Mesenchymal stem cell (in vitro differentiated cells and primary cell): ENCODE measurements around the gene CFAP92.

Source experiments
- DNase-seq: peaks from one replicate; pipeline ENCODE4 v3.0.0-alpha.2; 2013
- H2AFZ ChIP-seq: one replicate; pipeline ENCODE4 v1.6.1; 2013; ENCODE audit warnings: low read depth, mild to moderate bottlenecking, control low read depth, inconsistent platforms, low read length, moderate library complexity
- H2AK5ac ChIP-seq: 2 replicates; pipeline ENCODE4 v1.6.1; 2013; ENCODE audit warnings: low read length, moderate library complexity, mild to moderate bottlenecking, inconsistent platforms; ENCODE audit not compliant: severe bottlenecking
- H2BK120ac ChIP-seq: one replicate; pipeline ENCODE4 v1.6.1; 2013; ENCODE audit warnings: low read depth, mild to moderate bottlenecking, inconsistent platforms, low read length, moderate library complexity
- H2BK12ac ChIP-seq, 2 experiments: one replicate each; pipeline ENCODE4 v1.6.1; 2013; ENCODE audit warnings: inconsistent platforms in 2 of 2, low read length in 2 of 2, mild to moderate bottlenecking in 2 of 2, moderate library complexity in 2 of 2, control low read depth in 1 of 2
- H2BK15ac ChIP-seq: one replicate; pipeline ENCODE4 v1.6.1; 2013; ENCODE audit warnings: mild to moderate bottlenecking, low read depth, inconsistent platforms; ENCODE audit not compliant: poor library complexity, severe bottlenecking
- H2BK5ac ChIP-seq: 2 replicates; pipeline ENCODE4 v1.6.1; 2013; ENCODE audit warnings: low read depth, mild to moderate bottlenecking, low read length, control low read depth, inconsistent platforms; ENCODE audit not compliant: poor library complexity, severe bottlenecking
- H3K14ac ChIP-seq, 2 experiments: one replicate each; pipeline ENCODE4 v1.6.1; 2013; ENCODE audit warnings: inconsistent platforms in 2 of 2, low read length in 2 of 2, control low read depth in 1 of 2, mild to moderate bottlenecking in 1 of 2, moderate library complexity in 1 of 2
- H3K18ac ChIP-seq, 2 experiments: one replicate each; pipeline ENCODE4 v1.6.1; 2013; ENCODE audit warnings: inconsistent platforms in 2 of 2, low read length in 2 of 2, control low read depth in 1 of 2, low read depth in 1 of 2, mild to moderate bottlenecking in 1 of 2
- H3K23ac ChIP-seq, 2 experiments: one replicate each; pipeline ENCODE4 v1.6.1; 2013; ENCODE audit warnings: inconsistent platforms in 2 of 2, low read length in 2 of 2, mild to moderate bottlenecking in 2 of 2, moderate library complexity in 2 of 2, control low read depth in 1 of 2
- H3K27ac ChIP-seq: 2 replicates; pipeline ENCODE4 v1.5.1; 2013; ENCODE audit warnings: mild to moderate bottlenecking, moderate library complexity, low read length, control low read depth, inconsistent platforms; ENCODE audit not compliant: poor library complexity, severe bottlenecking
- H3K27me3 ChIP-seq, 2 experiments: 2 replicates each; pipeline versions ENCODE4 v1.6.1 to v1.7.0; 2013; ENCODE audit warnings: low read length in 2 of 2, mild to moderate bottlenecking in 2 of 2, moderate library complexity in 2 of 2, control low read depth in 1 of 2, inconsistent platforms in 1 of 2; ENCODE audit not compliant: control insufficient read depth in 1 of 2, insufficient read depth in 1 of 2
- H3K36me3 ChIP-seq, 2 experiments: 2 replicates each; pipeline versions ENCODE4 v1.6.1 to v1.7.0; 2013; ENCODE audit warnings: low read length in 2 of 2, control low read depth in 1 of 2, inconsistent platforms in 1 of 2, low read depth in 1 of 2, mild to moderate bottlenecking in 1 of 2; ENCODE audit not compliant: insufficient read depth in 2 of 2, control insufficient read depth in 1 of 2
- H3K4ac ChIP-seq, 2 experiments: one replicate each; pipeline ENCODE4 v1.6.1; 2013; ENCODE audit warnings: inconsistent platforms in 2 of 2, low read length in 2 of 2, mild to moderate bottlenecking in 2 of 2, moderate library complexity in 2 of 2, control low read depth in 1 of 2, low read depth in 1 of 2
- H3K4me1 ChIP-seq: 2 replicates; pipeline ENCODE4 v1.6.1; 2013; ENCODE audit warnings: low read depth, low read length, control low read depth; ENCODE audit not compliant: control insufficient read depth, insufficient read depth
- H3K4me2 ChIP-seq: 2 replicates; pipeline ENCODE4 v1.6.1; 2013; ENCODE audit warnings: low read length, mild to moderate bottlenecking, inconsistent platforms; ENCODE audit not compliant: poor library complexity, severe bottlenecking
- H3K4me3 ChIP-seq, 2 experiments: 2 replicates each; pipeline versions ENCODE4 v1.5.1 to v1.7.0; 2013; ENCODE audit warnings: low read length in 2 of 2, mild to moderate bottlenecking in 2 of 2, control low read depth in 1 of 2, low read depth in 1 of 2; ENCODE audit not compliant: insufficient read depth in 1 of 2
- H3K79me1 ChIP-seq: replicated peaks from 2 replicates; pipeline ENCODE4 v1.6.1; 2013; ENCODE audit warnings: mild to moderate bottlenecking, control low read depth, low read length, inconsistent platforms; ENCODE audit not compliant: poor library complexity, severe bottlenecking
- H3K9ac ChIP-seq: 2 replicates; pipeline ENCODE4 v1.7.0; 2013; ENCODE audit warnings: mild to moderate bottlenecking, low read length, moderate library complexity
- H3K9me3 ChIP-seq: 2 replicates; pipeline ENCODE4 v1.7.0; 2013; ENCODE audit warnings: mild to moderate bottlenecking, low read length; ENCODE audit not compliant: control insufficient read depth
- H4K8ac ChIP-seq: one replicate; pipeline ENCODE4 v1.6.1; 2013; ENCODE audit warnings: inconsistent platforms, mild to moderate bottlenecking, low read length, moderate library complexity
- H4K91ac ChIP-seq: one replicate; pipeline ENCODE4 v1.6.1; 2013; ENCODE audit warnings: mild to moderate bottlenecking, low read length, inconsistent platforms
- WGBS: methylation state at CpG from one replicate; pipeline ENCODE4 v1.1.7; 2013; ENCODE audit warnings: mixed read lengths; 5-methylcytosine and 5-hydroxymethylcytosine counted together

Gene CFAP92

GRCh38 chr3:128991355-128991895, 2.5 kb downstream of the CFAP92 start:
- H2AK5ac ChIP-seq: no peak overlapping the region
- no peak overlapping the region for H2BK5ac ChIP-seq
- H4K8ac ChIP-seq: no peak overlapping the region
- no peak overlapping the region for H2BK120ac ChIP-seq
- no peak overlapping the region for H4K91ac ChIP-seq
- H3K4me2 ChIP-seq: no peak overlapping the region
- no peak overlapping the region for H2BK15ac ChIP-seq
- no peak overlapping the region for H3K18ac ChIP-seq
- no peak overlapping the region for H3K27ac ChIP-seq
- WGBS: 92% methylated on average over 16 of the region's 18 CpGs
- no peak for DNase-seq
- H3K9me3 ChIP-seq: no peaks in the 10 kb centered on the region
- H2AFZ ChIP-seq: no peak overlapping the region
- H3K36me3 ChIP-seq: no peaks in the 10 kb centered on the region
- H3K79me1 ChIP-seq: no peaks in the 10 kb centered on the region
- no peak overlapping the region for H3K4me3 ChIP-seq
- peaks cover 9% of the 10 kb centered on the region for H3K4me1 ChIP-seq
- no peak overlapping the region for H3K9ac ChIP-seq
- H3K27me3 ChIP-seq: peaks cover 50 to 51% of the 10 kb centered on the region in 2 experiments
- no peak overlapping the region for H3K23ac ChIP-seq
- no peak overlapping the region for H2BK12ac ChIP-seq
- H3K14ac ChIP-seq: no peak overlapping the region
- no peak overlapping the region for H3K4ac ChIP-seq

- no peaks in the 10 kb centered on the region for H3K9me3 ChIP-seq
- H3K4me1 ChIP-seq: peaks cover 3% of the 10 kb centered on the region
- H2BK12ac ChIP-seq: no peak overlapping the region
- H3K27me3 ChIP-seq: peaks cover 20 to 36% of the 10 kb centered on the region in 2 experiments
- H3K9ac ChIP-seq: no peak overlapping the region
- no peak overlapping the region for H3K14ac ChIP-seq
- no peak overlapping the region for H3K4ac ChIP-seq
- H2BK5ac ChIP-seq: no peak overlapping the region
- H2BK15ac ChIP-seq: no peak overlapping the region
- H3K27ac ChIP-seq: no peak overlapping the region
- WGBS: 95% methylated on average over 8 of the region's 8 CpGs
- H2AFZ ChIP-seq: no peak overlapping the region
- no peaks in the 10 kb centered on the region for H3K79me1 ChIP-seq
- no peak overlapping the region for H3K23ac ChIP-seq
- no peak overlapping the region for H4K91ac ChIP-seq
- DNase-seq: no peak
- H3K4me2 ChIP-seq: no peak overlapping the region
- no peak overlapping the region for H3K4me3 ChIP-seq
- H3K36me3 ChIP-seq: no peaks in the 10 kb centered on the region
- no peak overlapping the region for H3K18ac ChIP-seq
- no peak overlapping the region for H2AK5ac ChIP-seq
- H4K8ac ChIP-seq: no peak overlapping the region
- no peak overlapping the region for H2BK120ac ChIP-seq
Measured at GRCh38 chr3:128988286-128988685, 5.6 kb downstream of the CFAP92 start.

- H3K36me3 ChIP-seq: no peaks in the 10 kb centered on the region
- no peak overlapping the region for H2BK15ac ChIP-seq
- no peak overlapping the region for H3K27ac ChIP-seq
- no peak overlapping the region for H3K4me2 ChIP-seq
- H3K14ac ChIP-seq: no peak overlapping the region
- H3K4me3 ChIP-seq: no peak overlapping the region
- H2BK5ac ChIP-seq: no peak overlapping the region
- no peak overlapping the region for H3K9ac ChIP-seq
- no peak overlapping the region for H4K91ac ChIP-seq
- no peaks in the 10 kb centered on the region for H3K79me1 ChIP-seq
- peaks cover 13 to 35% of the 10 kb centered on the region in 2 experiments for H3K27me3 ChIP-seq
- 93% methylated on average over 13 of the region's 15 CpGs for WGBS
- no peaks in the 10 kb centered on the region for H3K4me1 ChIP-seq
- H2AFZ ChIP-seq: no peak overlapping the region
- no peak overlapping the region for H4K8ac ChIP-seq
- H2AK5ac ChIP-seq: no peak overlapping the region
- no peak overlapping the region for H3K4ac ChIP-seq
- H3K9me3 ChIP-seq: no peaks in the 10 kb centered on the region
- H3K18ac ChIP-seq: no peak overlapping the region
- DNase-seq: no peak
- no peak overlapping the region for H2BK120ac ChIP-seq
- no peak overlapping the region for H3K23ac ChIP-seq
- H2BK12ac ChIP-seq: no peak overlapping the region
Measured at GRCh38 chr3:128987302-128988100, 6.4 kb downstream of the CFAP92 start.

GRCh38 chr3:128984596-128984995, 9.3 kb downstream of the CFAP92 start:
- 90% methylated on average over 3 of the region's 3 CpGs for WGBS
- Histone ChIP-seq H2AFZ (no peak overlapping the region), H3K9me3 (no peaks in the 10 kb centered on the region), H4K8ac (no peak overlapping the region), H2BK120ac (no peak overlapping the region), H3K27me3 (peaks cover 12 to 42% of the 10 kb centered on the region in 2 experiments), H3K18ac (no peak overlapping the region), H2BK5ac (no peak overlapping the region), H2BK12ac (no peak overlapping the region), H4K91ac (no peak overlapping the region), H3K4ac (no peak overlapping the region), H3K23ac (no peak overlapping the region), H3K4me3 (no peak overlapping the region), H3K27ac (no peak overlapping the region), H3K36me3 (no peaks in the 10 kb centered on the region), H3K9ac (peak overlapping the region; percentile 8), H3K4me1 (no peaks in the 10 kb centered on the region), H2BK15ac (no peak overlapping the region), H3K79me1 (no peaks in the 10 kb centered on the region), H3K4me2 (no peak overlapping the region), H2AK5ac (no peak overlapping the region), H3K14ac (no peak overlapping the region)
- DNase-seq: no peak
